GM12801 (cell line): ENCODE data around the gene RAB34.

Experiments
- CTCF ChIP-seq: IDR thresholded peaks from one replicate; pipeline ENCODE4 v1.5.1; 2011; ENCODE audit warnings: control low read depth; ENCODE audit not compliant: insufficient read length; ENCODE audit errors: extremely low read depth

Gene RAB34

GRCh38 chr17:28722417-28723158 is 4.9 kb upstream of the RAB34 start:
- no peak for TF ChIP-seq CTCF

- no peak for TF ChIP-seq CTCF
Observed at GRCh38 chr17:28720247-28720996, 2.8 kb upstream of the RAB34 start.

GRCh38 chr17:28719021-28719433 is 1.4 kb upstream of the RAB34 start:
- no peak for TF ChIP-seq CTCF

- no peak for TF ChIP-seq CTCF
Observed at GRCh38 chr17:28718333-28719020, 809 bp upstream of the RAB34 start.

GRCh38 chr17:28716740-28717577 is 709 bp downstream of the RAB34 start:
- no peak for TF ChIP-seq CTCF

GRCh38 chr17:28715217-28715616 is 2.5 kb downstream of the RAB34 start:
- TF ChIP-seq CTCF: no peak
